ENCODE results near the gene DFFB.
A peak's percentile ranks its signal among the peaks of the same experiment; 100 is the strongest.

Gene DFFB

DNA sequence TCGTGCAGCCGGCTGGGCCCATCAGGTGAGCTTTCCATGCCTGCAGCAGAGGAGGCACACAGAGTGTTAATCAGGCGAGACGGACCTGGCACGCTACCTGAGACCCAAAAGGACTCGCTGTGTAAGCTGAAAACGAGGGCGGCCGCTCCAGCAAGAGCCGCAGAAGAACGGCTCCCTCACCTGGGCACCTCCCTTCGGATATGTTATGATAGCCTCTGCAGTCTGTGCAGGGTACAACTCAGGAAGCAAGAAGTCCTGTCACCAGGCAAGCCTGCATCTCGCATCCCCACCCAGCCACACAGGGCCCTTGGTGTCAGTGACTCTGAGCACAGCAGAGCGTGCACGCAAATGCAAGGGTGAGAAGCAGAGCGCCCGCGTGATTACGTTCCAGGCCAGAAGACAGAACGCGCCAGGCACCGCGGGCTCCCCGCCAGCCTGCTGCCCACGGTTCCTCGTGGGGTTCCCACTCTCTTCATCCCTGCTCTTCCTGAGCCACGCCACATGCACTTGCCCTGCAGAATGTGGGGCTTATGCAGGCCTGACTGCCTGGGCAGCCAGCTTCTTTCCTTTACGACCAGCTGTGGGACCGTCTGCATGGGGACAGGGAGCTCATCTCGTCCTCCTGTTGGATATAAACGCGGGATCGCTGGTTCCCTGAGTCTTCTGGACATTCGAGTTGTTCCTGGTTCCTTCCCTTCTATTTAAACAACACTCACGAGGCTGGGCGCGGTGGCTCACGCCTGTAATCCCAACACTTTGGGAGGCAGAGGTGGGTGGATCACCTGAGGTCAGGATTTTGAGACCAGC, 40.7 kb upstream of the DFFB start:
- H3K27me3 ChIP-seq (ENCODE audit: control insufficient read depth in 3 of 3, insufficient read depth in 3 of 3, low read depth in 1 of 3, low read length in 3 of 3), result no peaks in the 10 kb centered on the region
- peak overlapping the region; percentile 30 for H3K9ac ChIP-seq (ENCODE audit: low read depth, low read length, poor library complexity)
- H3K36me3 ChIP-seq (replicated peaks in 1 of 2; ENCODE audit: control insufficient read depth in 2 of 2, insufficient read depth in 2 of 2, low read length in 2 of 2), result peaks cover 16 to 21% of the 10 kb centered on the region in 2 donors
- peak overlapping the region in 1 of 2 donors; percentile 25 for H3K4me3 ChIP-seq (ENCODE audit: low read length in 2 of 2)
- no peak overlapping the region for H3K4me2 ChIP-seq (ENCODE audit: insufficient read depth, low read length, poor library complexity, severe bottlenecking)
- H2BK12ac ChIP-seq (ENCODE audit: low read length), result no peak overlapping the region
- H3K14ac ChIP-seq (ENCODE audit: low read length), result no peak overlapping the region
- H2BK15ac ChIP-seq (ENCODE audit: low read length), result no peak overlapping the region
- H2AK5ac ChIP-seq (ENCODE audit: low read depth, low read length), result no peak overlapping the region
- peak overlapping the region; percentile 76 for H3K18ac ChIP-seq (ENCODE audit: low read length)
- peak overlapping the region; percentile 53 for H4K91ac ChIP-seq (ENCODE audit: low read depth, low read length, poor library complexity)
- H3K23ac ChIP-seq (ENCODE audit: low read depth, low read length, poor library complexity), result peak overlapping the region; percentile 98
- no peak overlapping the region for H3K27ac ChIP-seq (replicated peaks; ENCODE audit: low read length)
- H2BK120ac ChIP-seq (ENCODE audit: low read depth, low read length), result no peak overlapping the region
- no CpG with 5 or more reads among the region's 38 CpGs for WGBS, 2 donors (ENCODE audit: extremely low coverage in 2 of 2, insufficient read length in 2 of 2, insufficient replicate concordance in 1 of 2)
- H3K4me1 ChIP-seq (ENCODE audit: control insufficient read depth in 2 of 2, insufficient read depth in 1 of 2, low read depth in 1 of 2, low read length in 2 of 2), result peaks cover 0 to 8% of the 10 kb centered on the region in 2 donors
- no peaks in the 10 kb centered on the region for H3K79me1 ChIP-seq (ENCODE audit: low read depth, low read length)
- no peak overlapping the region for H2AFZ ChIP-seq (ENCODE audit: low read length)
- no peak for DNase-seq (ENCODE audit: low spot score)
- H3K9me3 ChIP-seq (replicated peaks in 1 of 2; ENCODE audit: control insufficient read depth in 2 of 2, insufficient read depth in 1 of 2, low read depth in 1 of 2, low read length in 2 of 2), result peaks cover 0 to 2% of the 10 kb centered on the region in 2 donors
- H3K4ac ChIP-seq (ENCODE audit: low read length), result peak overlapping the region; percentile 66
- H4K8ac ChIP-seq (ENCODE audit: low read depth, low read length), result no peak overlapping the region
- no peak overlapping the region for H2BK5ac ChIP-seq (ENCODE audit: low read length)

DNA sequence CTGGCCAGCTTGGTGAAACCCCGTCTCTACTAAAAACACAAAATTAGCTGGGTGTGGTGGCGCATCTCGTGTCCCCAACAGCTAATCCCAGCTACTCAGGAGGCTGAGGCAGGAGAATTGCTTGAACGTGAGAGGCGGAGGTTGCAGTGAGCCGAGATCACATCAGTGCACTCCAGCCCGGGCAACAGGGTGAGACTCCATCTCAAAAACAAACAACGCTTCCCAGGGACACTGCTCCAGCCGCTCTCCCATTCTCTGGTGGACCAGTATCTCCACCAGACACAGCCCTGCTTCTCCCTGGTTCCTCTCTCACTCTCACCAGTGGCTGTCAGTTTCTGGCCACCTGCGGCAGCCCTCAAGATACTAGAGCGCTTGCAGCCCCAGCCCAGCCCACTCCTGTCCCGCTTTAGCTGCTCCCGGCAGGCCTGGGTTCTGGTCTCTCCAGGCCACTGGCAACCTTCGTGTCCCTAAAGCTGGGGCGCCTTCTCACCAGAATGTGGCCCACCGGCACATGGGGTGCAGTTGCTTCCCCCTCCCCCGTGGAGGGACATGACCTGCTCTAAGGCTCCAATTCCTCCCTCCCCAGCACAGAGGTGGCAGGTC, 40.0 kb upstream of the DFFB start:
- no peak overlapping the region for H3K27ac ChIP-seq (replicated peaks; ENCODE audit: low read length)
- H3K4ac ChIP-seq (ENCODE audit: low read length), result peak overlapping the region; percentile 76
- no peak overlapping the region for H2AFZ ChIP-seq (ENCODE audit: low read length)
- H2BK120ac ChIP-seq (ENCODE audit: low read depth, low read length), result no peak overlapping the region
- H4K8ac ChIP-seq (ENCODE audit: low read depth, low read length), result peak overlapping the region; percentile 82
- H3K23ac ChIP-seq (ENCODE audit: low read depth, low read length, poor library complexity), result peak overlapping the region; percentile 80
- no peak overlapping the region for H3K4me2 ChIP-seq (ENCODE audit: insufficient read depth, low read length, poor library complexity, severe bottlenecking)
- no CpG with 5 or more reads among the region's 17 CpGs for WGBS, 2 donors (ENCODE audit: extremely low coverage in 2 of 2, insufficient read length in 2 of 2, insufficient replicate concordance in 1 of 2)
- H3K9ac ChIP-seq (ENCODE audit: low read depth, low read length, poor library complexity), result no peak overlapping the region
- no peak overlapping the region for H3K14ac ChIP-seq (ENCODE audit: low read length)
- no peak overlapping the region for H2AK5ac ChIP-seq (ENCODE audit: low read depth, low read length)
- H3K4me1 ChIP-seq (ENCODE audit: control insufficient read depth in 2 of 2, insufficient read depth in 1 of 2, low read depth in 1 of 2, low read length in 2 of 2), result peaks cover 0 to 8% of the 10 kb centered on the region in 2 donors
- DNase-seq (ENCODE audit: low spot score), result no peak
- H2BK5ac ChIP-seq (ENCODE audit: low read length), result no peak overlapping the region
- H3K36me3 ChIP-seq (replicated peaks in 1 of 2; ENCODE audit: control insufficient read depth in 2 of 2, insufficient read depth in 2 of 2, low read length in 2 of 2), result peaks cover 21 to 23% of the 10 kb centered on the region in 2 donors
- peaks cover 0 to 2% of the 10 kb centered on the region in 2 donors for H3K9me3 ChIP-seq (replicated peaks in 1 of 2; ENCODE audit: control insufficient read depth in 2 of 2, insufficient read depth in 1 of 2, low read depth in 1 of 2, low read length in 2 of 2)
- H4K91ac ChIP-seq (ENCODE audit: low read depth, low read length, poor library complexity), result peak overlapping the region; percentile 24
- no peaks in the 10 kb centered on the region for H3K79me1 ChIP-seq (ENCODE audit: low read depth, low read length)
- H3K27me3 ChIP-seq (ENCODE audit: control insufficient read depth in 3 of 3, insufficient read depth in 3 of 3, low read depth in 1 of 3, low read length in 3 of 3), result no peaks in the 10 kb centered on the region
- H2BK15ac ChIP-seq (ENCODE audit: low read length), result no peak overlapping the region
- no peak overlapping the region for H3K4me3 ChIP-seq (ENCODE audit: low read length in 2 of 2)
- H2BK12ac ChIP-seq (ENCODE audit: low read length), result no peak overlapping the region
- H3K18ac ChIP-seq (ENCODE audit: low read length), result no peak overlapping the region

GRCh38 chr1:3817821-3818597, 39.3 kb upstream of the DFFB start:
- H3K9ac ChIP-seq (ENCODE audit: low read depth, low read length, poor library complexity), result no peak overlapping the region
- H3K18ac ChIP-seq (ENCODE audit: low read length), result peak overlapping the region; percentile 4
- peaks cover 27 to 29% of the 10 kb centered on the region in 2 donors for H3K36me3 ChIP-seq (replicated peaks in 1 of 2; ENCODE audit: control insufficient read depth in 2 of 2, insufficient read depth in 2 of 2, low read length in 2 of 2)
- no CpG with 5 or more reads among the region's 28 CpGs for WGBS, 2 donors (ENCODE audit: extremely low coverage in 2 of 2, insufficient read length in 2 of 2, insufficient replicate concordance in 1 of 2)
- no peaks in the 10 kb centered on the region for H3K79me1 ChIP-seq (ENCODE audit: low read depth, low read length)
- peaks cover 0 to 8% of the 10 kb centered on the region in 2 donors for H3K4me1 ChIP-seq (ENCODE audit: control insufficient read depth in 2 of 2, insufficient read depth in 1 of 2, low read depth in 1 of 2, low read length in 2 of 2)
- H2BK120ac ChIP-seq (ENCODE audit: low read depth, low read length), result no peak overlapping the region
- H3K4ac ChIP-seq (ENCODE audit: low read length), result peak overlapping the region; percentile 76
- H3K4me3 ChIP-seq (ENCODE audit: low read length in 2 of 2), result no peak overlapping the region
- H2BK5ac ChIP-seq (ENCODE audit: low read length), result peak overlapping the region; percentile 39
- peak overlapping the region; percentile 82 for H4K8ac ChIP-seq (ENCODE audit: low read depth, low read length)
- no peak overlapping the region for H2AK5ac ChIP-seq (ENCODE audit: low read depth, low read length)
- H3K27me3 ChIP-seq (ENCODE audit: control insufficient read depth in 3 of 3, insufficient read depth in 3 of 3, low read depth in 1 of 3, low read length in 3 of 3), result no peaks in the 10 kb centered on the region
- H3K23ac ChIP-seq (ENCODE audit: low read depth, low read length, poor library complexity), result peak overlapping the region; percentile 80
- no peak overlapping the region for H2BK12ac ChIP-seq (ENCODE audit: low read length)
- peak overlapping the region; percentile 24 for H4K91ac ChIP-seq (ENCODE audit: low read depth, low read length, poor library complexity)
- H2AFZ ChIP-seq (ENCODE audit: low read length), result no peak overlapping the region
- H3K14ac ChIP-seq (ENCODE audit: low read length), result peak overlapping the region; percentile 21
- no peak overlapping the region for H3K27ac ChIP-seq (replicated peaks; ENCODE audit: low read length)
- H2BK15ac ChIP-seq (ENCODE audit: low read length), result no peak overlapping the region
- H3K4me2 ChIP-seq (ENCODE audit: insufficient read depth, low read length, poor library complexity, severe bottlenecking), result no peak overlapping the region
- DNase-seq (ENCODE audit: low spot score), result no peak
- peaks cover 0 to 2% of the 10 kb centered on the region in 2 donors for H3K9me3 ChIP-seq (replicated peaks in 1 of 2; ENCODE audit: control insufficient read depth in 2 of 2, insufficient read depth in 1 of 2, low read depth in 1 of 2, low read length in 2 of 2)

All from neuronal stem cell (in vitro differentiated cells).